GM23248 (cell line): ENCODE results near the gene GNAI2. TPM values are rescaled to one million over a fixed set of nuclear protein-coding genes. Genes with fewer than 3 reads are reported as not detected.

Experiments used
- DNase-seq: peaks from one replicate; pipeline ENCODE4 v3.0.0-alpha.2; 2015
- H2AFZ ChIP-seq: fragments of 200-600 bp; sonication (generic); 2 replicates; pipeline ENCODE4 v1.6.1; 2016; ENCODE audit warnings: antibody characterized with exemption
- H3F3A ChIP-seq: fragments of 200-600 bp; sonication (generic); 2 replicates; pipeline ENCODE4 v1.6.1; 2016; ENCODE audit warnings: mild to moderate bottlenecking, antibody characterized with exemption, mixed run types; ENCODE audit not compliant: insufficient read depth
- H3K27ac ChIP-seq: fragments of 200-600 bp; sonication (generic); 2 replicates; pipeline ENCODE4 v1.5.1; 2016; ENCODE audit warnings: mild to moderate bottlenecking
- H3K27me3 ChIP-seq: fragments of 200-600 bp; sonication (generic); replicated peaks from 2 replicates; pipeline ENCODE4 v1.6.1; 2016; ENCODE audit warnings: mild to moderate bottlenecking; ENCODE audit not compliant: insufficient read depth
- H3K36me3 ChIP-seq: fragments of 200-600 bp; sonication (generic); 2 replicates; pipeline ENCODE4 v1.6.1; 2016; ENCODE audit warnings: low read depth, mild to moderate bottlenecking
- H3K4me1 ChIP-seq: fragments of 200-600 bp; sonication (generic); 2 replicates; pipeline ENCODE4 v1.6.1; 2016; ENCODE audit warnings: mild to moderate bottlenecking; ENCODE audit not compliant: insufficient read depth
- H3K4me2 ChIP-seq: fragments of 200-600 bp; sonication (generic); one replicate; pipeline ENCODE4 v1.6.1; 2016; ENCODE audit warnings: mild to moderate bottlenecking; ENCODE audit not compliant: unreplicated experiment
- H3K4me3 ChIP-seq: fragments of 200-600 bp; sonication (generic); 2 replicates; pipeline ENCODE4 v1.5.1; 2016; ENCODE audit warnings: mild to moderate bottlenecking
- H3K79me2 ChIP-seq: fragments of 200-600 bp; sonication (generic); 2 replicates; pipeline ENCODE4 v1.6.1; 2016; ENCODE audit warnings: mild to moderate bottlenecking; ENCODE audit not compliant: insufficient read depth
- H3K9ac ChIP-seq: fragments of 200-600 bp; sonication (generic); 2 replicates; pipeline ENCODE4 v1.6.1; 2016; ENCODE audit warnings: mild to moderate bottlenecking
- H3K9me2 ChIP-seq: fragments of 200-600 bp; sonication (generic); 2 replicates; pipeline ENCODE4 v1.6.1; 2016; ENCODE audit warnings: mixed run types, mild to moderate bottlenecking, moderate library complexity; ENCODE audit not compliant: insufficient read depth
- H3K9me3 ChIP-seq: fragments of 200-600 bp; sonication (generic); one replicate; pipeline ENCODE4 v1.6.1; 2017; ENCODE audit warnings: low read depth
- H4K20me1 ChIP-seq: fragments of 200-600 bp; sonication (generic); 2 replicates; pipeline ENCODE4 v1.6.0; 2016; ENCODE audit not compliant: insufficient read depth
- EZH2 ChIP-seq: fragments of 200-600 bp; sonication (generic); IDR thresholded peaks from 2 replicates; pipeline ENCODE4 v1.6.1; 2018; ENCODE audit warnings: antibody characterized with exemption, mild to moderate bottlenecking; ENCODE audit not compliant: insufficient read depth, poor library complexity, severe bottlenecking
- EZH2phosphoT487 ChIP-seq: fragments of 200-600 bp; sonication (generic); IDR thresholded peaks from 2 replicates; pipeline ENCODE4 v1.6.1; 2018; ENCODE audit warnings: antibody characterized with exemption, moderate library complexity, mild to moderate bottlenecking, low read depth; ENCODE audit not compliant: insufficient read depth
- whole genome bisulfite sequencing, 2 experiments: methylation state at CpG; one replicate each; pipeline ENCODE4 v1.1.6; 2015 to 2017; ENCODE audit warnings: low lambda C conversion rate in 2 of 2, low coverage in 1 of 2; ENCODE audit errors: missing lambda C conversion rate in 2 of 2; 5-methylcytosine and 5-hydroxymethylcytosine counted together
- in situ Hi-C: fragments of 300-500 bp; cut with MboI; formaldehyde crosslinking; loops from 2 replicates; pipeline ENCODE4 v1.15.0; 2020
- polyA plus RNA-seq: library from polyadenylated mRNA; unstranded; fragments of >200 nt; fragmentation: Nextera tagmentation; extraction: Ambion mirVana; gene quantifications from 2 replicates; pipeline ENCODE4 v1.2.1, GENCODE V29; 2016
- total RNA-seq: library from RNA; depleted of rRNA; stranded (reverse); fragments of >200 nt; shearing (Covaris generic); gene quantifications from 2 replicates; pipeline ENCODE4 v1.2.3, GENCODE V29; 2014

Gene GNAI2
- total and polyA plus RNA-seq, 2 experiments from 2014 or later: 424 to 427 TPM

DNA sequence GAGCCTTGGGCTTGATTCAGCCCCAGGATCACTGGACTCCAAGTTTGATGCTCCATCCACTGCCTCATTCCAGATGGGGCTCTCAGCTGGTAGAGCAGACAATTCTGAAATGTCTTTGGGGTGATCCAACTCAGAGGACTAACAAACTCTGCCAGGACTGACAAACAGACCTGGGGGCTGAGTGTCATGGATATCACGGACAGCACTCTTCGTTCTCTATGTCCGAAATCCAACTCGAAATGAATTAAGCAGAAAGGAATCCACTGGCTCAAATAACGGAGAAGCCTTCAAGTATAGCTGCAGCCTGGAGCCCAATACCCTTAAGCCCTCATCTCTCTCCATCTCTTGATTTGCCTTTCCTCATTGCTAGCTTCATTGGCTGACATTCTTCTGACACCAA lies 16.7 kb upstream of the GNAI2 start:
- Histone ChIP-seq H3K9ac (no peak overlapping the region), H2AFZ (no peak overlapping the region), H3K9me2 (no peaks in the 10 kb centered on the region), H3K27ac (no peak overlapping the region), H3K4me3 (no peak overlapping the region), H3K9me3 (no peaks in the 10 kb centered on the region), H4K20me1 (no peaks in the 10 kb centered on the region), H3K27me3 (no peaks in the 10 kb centered on the region), H3K4me1 (no peaks in the 10 kb centered on the region), H3K4me2 (no peak overlapping the region), H3F3A (no peaks in the 10 kb centered on the region), H3K36me3 (no peaks in the 10 kb centered on the region), H3K79me2 (no peaks in the 10 kb centered on the region)
- in situ Hi-C loops: loop anchor here (25.0 kb wide), 1 partner anchor 318 kb away; no protein-coding TSS in a partner anchor
- whole genome bisulfite sequencing, 2 experiments: 65 to 67% methylated on average over 5 of the region's 5 CpGs
- no peak for DNase-seq
- TF ChIP-seq EZH2 (no peak), EZH2phosphoT487 (no peak)

- Histone ChIP-seq H3K9me3 (no peaks in the 10 kb centered on the region), H3K27ac (no peak overlapping the region), H3K4me3 (no peak overlapping the region), H3K79me2 (no peaks in the 10 kb centered on the region), H3K27me3 (no peaks in the 10 kb centered on the region), H3F3A (no peaks in the 10 kb centered on the region), H2AFZ (no peak overlapping the region), H4K20me1 (no peaks in the 10 kb centered on the region), H3K36me3 (no peaks in the 10 kb centered on the region), H3K4me2 (no peak overlapping the region), H3K9me2 (no peaks in the 10 kb centered on the region), H3K4me1 (no peaks in the 10 kb centered on the region), H3K9ac (no peak overlapping the region)
- DNase-seq: no peak
- 52 to 60% methylated on average over 6 of the region's 6 CpGs for WGBS, 2 experiments
- no peak for TF ChIP-seq EZH2
- TF ChIP-seq EZH2phosphoT487: no peak
- in situ Hi-C loops: loop anchor here (25.0 kb wide), 1 partner anchor 317 kb away; no protein-coding TSS in a partner anchor
These were observed 15.9 kb upstream of the GNAI2 start for GRCh38 chr3:50220109-50220508.

- no peak for TF ChIP-seq EZH2
- TF ChIP-seq EZH2phosphoT487: no peak
- Histone ChIP-seq H3K9me3 (no peaks in the 10 kb centered on the region), H3K4me1 (no peaks in the 10 kb centered on the region), H3K36me3 (no peaks in the 10 kb centered on the region), H3K4me3 (no peak overlapping the region), H3K27me3 (no peaks in the 10 kb centered on the region), H3K27ac (no peak overlapping the region), H3K4me2 (no peak overlapping the region), H3K9me2 (no peaks in the 10 kb centered on the region), H2AFZ (no peak overlapping the region), H3K79me2 (no peaks in the 10 kb centered on the region), H3K9ac (no peak overlapping the region), H3F3A (no peaks in the 10 kb centered on the region), H4K20me1 (no peaks in the 10 kb centered on the region)
- 70 to 78% methylated on average over 4 of the region's 4 CpGs for WGBS, 2 experiments
- no peak for DNase-seq
- in situ Hi-C loops: loop anchor here (25.0 kb wide), 1 partner anchor 316 kb away; no protein-coding TSS in a partner anchor
These were observed 15.0 kb upstream of the GNAI2 start for GRCh38 chr3:50221051-50221410.

GRCh38 chr3:50221411-50222168 lies 14.4 kb upstream of the GNAI2 start:
- 73% methylated on average over 11 to 12 of the region's 12 CpGs for WGBS, 2 experiments
- no peak for DNase-seq
- H3K4me3 ChIP-seq: no peak overlapping the region
- no peaks in the 10 kb centered on the region for H3K9me2 ChIP-seq
- no peak overlapping the region for H3K9ac ChIP-seq
- no peaks in the 10 kb centered on the region for H4K20me1 ChIP-seq
- no peak overlapping the region for H3K27ac ChIP-seq
- H3K9me3 ChIP-seq: no peaks in the 10 kb centered on the region
- H3K4me2 ChIP-seq: no peak overlapping the region
- no peaks in the 10 kb centered on the region for H3K79me2 ChIP-seq
- no peak for TF ChIP-seq EZH2phosphoT487
- no peak for TF ChIP-seq EZH2
- no peaks in the 10 kb centered on the region for H3K36me3 ChIP-seq
- no peaks in the 10 kb centered on the region for H3F3A ChIP-seq
- in situ Hi-C loops: loop anchor here (25.0 kb wide), 1 partner anchor 316 kb away; no protein-coding TSS in a partner anchor
- H3K4me1 ChIP-seq: no peaks in the 10 kb centered on the region
- no peaks in the 10 kb centered on the region for H3K27me3 ChIP-seq
- H2AFZ ChIP-seq: no peak overlapping the region
